HG03442 (cell line): Measurements from ENCODE around the gene INSYN2B.

Experiments
- ATAC-seq: cut with Tn5 transposase; IDR thresholded peaks from one replicate; pipeline ENCODE4 v1.9.1; 2021; ENCODE audit warnings: mild to moderate bottlenecking, moderate library complexity; ENCODE audit not compliant: unreplicated experiment

The INSYN2B gene

DNA sequence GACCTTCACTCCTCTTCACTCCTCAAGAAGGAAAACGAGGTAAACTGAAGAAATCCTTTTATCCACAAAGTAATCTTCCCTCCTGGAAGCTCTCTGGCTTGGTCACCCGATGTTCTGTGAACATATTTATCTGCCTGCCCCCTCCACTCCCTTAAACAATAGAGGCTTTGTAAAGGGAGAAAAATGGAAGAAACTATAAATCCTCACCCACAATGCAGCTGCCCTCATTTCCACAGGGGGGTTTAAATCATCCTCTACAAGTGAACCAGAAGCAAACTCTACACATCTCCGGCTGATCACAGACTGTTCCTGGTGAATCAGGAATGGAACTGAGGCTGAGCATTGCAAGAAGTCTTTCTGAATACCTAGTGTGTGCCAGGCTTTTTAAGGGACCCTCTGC lies 7.2 kb downstream of the INSYN2B start:
- no peak for ATAC-seq

DNA sequence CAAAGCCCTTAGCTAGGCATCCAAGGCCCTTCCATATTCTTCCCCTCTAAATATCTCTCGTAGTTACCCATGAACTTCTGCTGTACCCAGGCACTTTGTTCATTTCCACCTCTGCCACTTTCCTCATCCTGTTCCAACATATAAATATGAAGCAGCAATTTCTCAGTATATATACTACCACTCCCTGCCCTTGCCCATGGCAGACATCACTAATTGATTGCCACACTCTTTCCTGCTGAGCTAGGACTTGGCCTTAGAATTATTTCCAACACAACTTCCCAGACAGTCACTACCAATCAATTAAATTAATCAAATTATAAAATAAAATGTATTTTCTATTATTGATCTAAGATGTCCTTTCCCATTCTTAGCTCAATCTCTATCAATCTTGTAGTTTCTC lies 8.5 kb downstream of the INSYN2B start:
- no peak for ATAC-seq

DNA sequence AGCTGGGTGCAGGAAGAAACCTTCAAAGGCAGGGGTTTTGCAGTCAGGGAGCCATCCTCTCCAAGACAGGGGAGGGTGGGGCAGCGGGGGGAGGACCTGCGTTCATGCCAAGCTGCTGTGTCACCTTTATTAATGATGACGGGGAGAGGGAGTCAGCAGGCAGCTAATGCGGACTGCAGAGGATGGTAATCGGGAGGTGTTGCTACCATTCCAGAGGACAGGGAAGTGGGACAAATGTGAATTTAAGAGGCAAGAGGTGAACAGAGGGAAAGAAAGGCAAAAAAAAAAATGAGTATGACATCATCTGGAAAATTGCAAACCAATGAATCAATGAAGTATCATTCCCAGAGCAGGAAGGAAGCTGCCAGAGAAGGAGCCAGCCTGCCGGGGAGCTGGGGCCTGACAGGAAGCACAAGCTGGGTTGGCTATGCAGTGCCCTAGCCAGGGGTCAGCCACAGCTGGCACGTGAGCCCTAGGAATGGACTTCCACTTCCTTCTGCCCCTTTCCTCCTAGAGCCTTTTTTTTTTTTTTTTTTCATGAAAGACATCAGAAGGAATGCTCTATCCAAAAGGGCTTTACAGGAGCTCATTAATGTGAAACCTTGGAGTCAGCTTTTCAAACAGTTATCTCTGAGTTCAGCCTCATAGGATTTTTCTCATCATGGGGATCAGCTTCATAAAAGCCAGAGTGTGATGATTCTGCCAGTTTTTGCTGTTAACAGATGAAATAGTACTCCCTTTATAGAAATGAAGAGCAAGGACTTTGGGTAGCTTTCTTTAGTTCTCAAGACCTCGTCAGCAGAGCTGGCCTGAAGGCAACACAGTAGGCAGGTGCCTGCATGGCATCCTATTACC lies 9.2 kb downstream of the INSYN2B start:
- no peak for ATAC-seq

DNA sequence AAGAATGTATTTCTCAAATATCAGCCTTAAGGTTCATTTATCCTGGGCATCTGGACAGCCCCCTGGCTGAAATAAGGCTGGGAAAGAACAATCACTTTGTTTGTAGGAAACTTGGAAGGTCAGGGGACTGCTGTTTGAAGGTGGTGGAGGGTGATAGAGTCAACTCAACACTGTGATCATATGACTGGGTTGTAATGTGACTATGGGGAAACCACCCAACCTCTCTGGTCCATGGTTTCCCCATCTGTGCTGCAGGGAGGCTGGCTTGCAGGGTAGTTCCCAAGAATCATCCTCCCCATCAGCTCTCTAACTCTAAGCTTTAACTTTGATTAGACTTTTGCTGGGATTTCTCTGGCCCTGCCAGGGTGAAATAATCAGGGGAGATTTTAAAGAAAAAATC lies 10.0 kb downstream of the INSYN2B start:
- ATAC-seq, result peak; percentile 73

DNA sequence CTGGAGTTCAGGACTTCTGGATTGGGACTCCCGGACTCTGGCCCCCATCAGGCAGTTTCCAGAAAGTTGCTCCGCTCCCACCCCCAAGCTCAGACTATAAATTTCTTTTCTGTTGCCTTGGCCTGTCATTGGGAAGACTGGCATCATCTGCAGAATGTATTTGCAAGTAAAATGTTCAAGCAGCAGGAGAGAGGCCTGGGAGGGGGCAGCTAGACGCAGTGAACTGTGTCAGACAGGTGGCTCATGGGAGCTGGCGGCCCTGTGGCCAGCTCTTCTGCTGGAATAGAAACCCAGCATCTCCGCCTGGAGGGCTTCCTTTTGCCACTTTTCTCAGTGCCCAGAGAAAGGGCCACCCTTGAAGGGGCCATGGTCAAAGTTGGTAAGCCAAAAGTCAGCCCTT lies 16.0 kb downstream of the INSYN2B start:
- ATAC-seq, result no peak

DNA sequence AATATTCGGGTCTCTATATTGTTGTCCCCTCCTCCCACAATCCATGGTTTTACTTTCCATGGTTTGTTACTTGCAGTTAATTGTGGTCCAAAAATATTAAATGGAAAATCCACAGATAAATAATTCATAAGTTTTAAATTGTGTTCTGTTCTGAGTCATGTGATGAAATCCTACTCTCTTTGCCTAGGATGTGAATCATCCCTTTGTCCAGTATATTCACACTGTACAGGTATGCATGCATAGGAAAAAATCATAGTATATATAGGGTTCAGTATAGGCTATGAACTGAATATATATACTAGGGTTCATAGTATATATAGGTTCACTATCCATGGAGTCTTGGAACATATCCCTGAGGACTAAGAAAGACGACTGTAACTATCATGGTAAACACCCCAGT lies 19.6 kb downstream of the INSYN2B start:
- no peak for ATAC-seq

DNA sequence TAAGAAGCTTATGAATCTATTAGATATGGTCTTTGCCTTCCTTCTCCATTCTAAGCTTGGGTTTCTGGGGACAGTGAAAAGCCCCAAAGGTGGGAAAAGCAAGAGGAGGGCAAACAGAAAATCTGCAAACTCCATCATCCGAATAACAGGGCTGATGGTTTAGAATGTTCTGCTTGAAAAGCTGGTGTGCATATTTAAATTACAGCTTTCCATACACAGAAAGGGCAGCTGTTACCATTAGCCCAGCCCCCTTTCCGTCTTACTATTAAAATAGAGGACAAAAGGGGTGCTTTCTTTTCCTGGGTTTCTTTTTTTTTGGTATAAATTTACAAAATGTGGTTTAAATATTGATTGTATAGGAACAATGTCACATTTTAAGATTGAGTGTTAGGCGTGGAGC lies 22.0 kb downstream of the INSYN2B start:
- no peak for ATAC-seq

DNA sequence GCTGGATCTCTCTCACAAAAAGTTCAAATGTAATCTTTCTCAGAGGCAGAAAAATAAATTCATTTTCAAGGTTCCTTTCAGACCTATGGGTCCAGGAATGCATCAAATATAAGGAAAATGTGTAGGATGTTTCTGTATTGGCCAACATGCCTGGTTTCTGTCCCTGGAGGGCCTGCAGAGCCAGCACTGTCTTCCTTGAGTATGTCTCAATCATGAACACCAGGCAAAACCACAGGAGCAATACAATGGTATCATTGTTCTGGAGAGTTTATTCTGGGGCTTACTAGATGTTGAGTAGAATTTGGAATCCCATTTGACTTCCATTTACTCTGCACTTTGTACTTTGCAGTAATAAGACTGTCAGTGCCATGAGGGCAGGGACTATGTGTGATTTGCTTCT lies 23.5 kb downstream of the INSYN2B start:
- ATAC-seq, result no peak

DNA sequence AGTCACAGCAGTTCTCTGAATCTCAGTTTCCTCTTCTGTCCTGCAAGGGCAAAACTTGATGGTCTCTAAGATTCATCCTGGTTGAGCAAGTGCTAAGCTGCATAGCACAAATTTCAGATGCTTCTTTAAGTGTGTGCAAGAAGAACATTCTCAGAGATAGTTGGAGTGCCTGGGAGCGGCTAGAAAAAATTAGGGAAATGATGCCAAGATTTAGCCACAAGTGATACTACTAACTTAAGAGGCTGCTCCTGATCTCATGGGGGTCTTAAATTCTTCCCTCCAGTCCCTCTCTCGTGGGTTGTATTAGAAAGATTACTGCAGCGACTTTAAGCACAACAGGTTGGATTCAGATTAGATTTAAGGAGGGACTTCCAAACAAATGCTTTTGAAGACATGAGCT lies 24.2 kb downstream of the INSYN2B start:
- ATAC-seq, result no peak

DNA sequence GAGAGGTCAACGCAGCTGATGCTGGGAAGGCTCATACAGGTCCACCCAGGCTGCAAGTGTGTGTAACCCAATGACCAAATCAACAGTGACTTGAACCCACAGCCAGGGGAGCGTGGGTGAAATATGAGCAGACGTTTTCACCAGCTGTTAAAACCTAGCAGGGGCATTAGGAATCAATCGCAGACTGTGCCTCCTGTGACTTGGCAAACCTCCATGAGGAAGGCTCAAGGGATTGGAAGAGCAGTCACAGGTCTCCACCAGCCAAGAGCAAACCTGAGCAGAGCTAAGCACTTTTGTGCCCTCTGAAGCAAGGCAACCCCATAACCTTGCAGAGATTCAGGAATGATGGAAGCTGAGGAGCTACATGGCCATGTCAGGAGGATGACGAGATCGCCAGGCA lies 25.5 kb downstream of the INSYN2B start:
- ATAC-seq, result no peak

DNA sequence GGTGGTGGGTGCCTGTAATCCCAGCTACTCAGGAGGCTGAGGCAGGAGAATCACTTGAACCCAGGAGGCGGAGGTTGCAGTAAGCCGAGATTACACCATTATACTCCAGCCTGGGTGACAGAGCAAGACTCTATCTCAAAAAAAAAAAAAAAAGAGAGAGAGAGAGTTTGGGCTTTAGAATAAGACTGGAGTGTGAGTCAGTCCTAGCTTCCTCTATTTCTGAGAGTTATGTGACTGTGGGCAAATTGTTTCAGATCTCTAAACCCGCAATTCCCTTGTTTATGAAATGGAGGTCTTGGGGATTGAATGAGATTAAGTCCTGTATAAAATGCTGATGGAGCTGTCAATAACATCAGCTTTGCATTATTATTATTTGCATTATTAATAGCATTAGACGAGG lies 27.1 kb downstream of the INSYN2B start:
- peak; percentile 66 for ATAC-seq

DNA sequence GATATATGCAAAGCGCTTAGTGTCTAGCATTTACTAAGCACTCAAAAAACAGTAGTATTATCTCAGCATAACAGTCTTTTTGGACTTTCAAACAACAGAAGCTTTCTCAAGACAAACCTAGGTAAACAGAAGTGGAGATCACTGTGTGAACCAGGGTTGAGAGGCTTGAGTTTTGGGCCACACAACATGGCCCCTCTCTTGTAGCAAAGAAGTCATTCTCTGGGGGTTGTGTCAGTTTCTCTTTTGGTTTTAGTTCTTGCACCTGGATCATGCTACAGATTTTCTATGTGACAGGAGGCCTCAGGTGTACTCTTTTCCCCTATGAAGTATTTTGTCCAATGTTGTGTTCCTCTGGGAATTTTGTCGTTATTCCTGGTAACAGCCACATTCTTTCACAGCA lies 30.0 kb downstream of the INSYN2B start:
- ATAC-seq, result no peak

DNA sequence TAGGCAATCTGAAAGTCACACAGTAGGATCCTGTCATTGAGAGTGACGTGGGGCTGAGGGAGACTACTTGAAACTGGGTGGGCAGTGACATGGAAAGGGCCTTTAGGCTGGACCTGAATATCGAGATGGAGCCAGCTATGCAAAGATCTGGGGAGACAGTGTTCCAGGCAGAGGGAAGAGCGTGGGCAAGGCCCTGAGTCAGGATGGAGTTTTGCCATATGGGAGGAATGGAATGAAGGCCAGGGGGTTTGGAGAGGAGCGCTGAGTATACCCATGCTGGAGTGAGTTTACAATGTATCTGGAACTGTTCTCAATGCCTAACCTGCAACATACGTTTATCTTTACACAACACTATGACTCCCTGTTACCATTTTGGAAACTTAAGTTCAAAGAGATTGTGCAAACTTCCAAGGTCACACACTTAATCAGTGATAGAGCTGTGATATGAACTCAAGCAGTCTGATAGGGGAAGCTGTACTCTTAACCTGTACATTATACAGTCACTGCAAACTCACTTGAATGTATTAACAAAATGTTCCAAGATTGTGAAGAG lies 33.5 kb downstream of the INSYN2B start:
- no peak for ATAC-seq

DNA sequence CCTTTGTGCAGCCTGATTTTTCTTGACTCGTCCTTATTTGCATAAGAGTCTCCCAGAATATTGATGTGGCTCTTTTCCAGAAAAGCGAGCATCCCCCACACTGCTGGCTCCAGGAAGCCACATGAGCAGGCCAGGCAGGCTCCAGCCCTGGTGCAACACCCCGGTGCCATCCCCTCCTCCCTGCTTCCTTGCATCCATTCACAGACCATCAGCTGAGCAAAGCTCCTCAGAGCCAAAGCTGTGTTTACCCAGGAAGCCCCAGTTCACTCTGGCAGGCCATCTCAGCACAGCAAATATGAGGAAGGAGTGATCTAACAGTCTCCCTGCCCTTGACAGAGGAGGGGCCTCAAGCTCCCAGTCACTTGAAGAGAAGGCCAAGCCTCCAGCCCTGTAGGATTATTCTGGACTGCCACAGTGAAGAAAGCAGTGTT lies 34.4 kb downstream of the INSYN2B start:
- no peak for ATAC-seq

DNA sequence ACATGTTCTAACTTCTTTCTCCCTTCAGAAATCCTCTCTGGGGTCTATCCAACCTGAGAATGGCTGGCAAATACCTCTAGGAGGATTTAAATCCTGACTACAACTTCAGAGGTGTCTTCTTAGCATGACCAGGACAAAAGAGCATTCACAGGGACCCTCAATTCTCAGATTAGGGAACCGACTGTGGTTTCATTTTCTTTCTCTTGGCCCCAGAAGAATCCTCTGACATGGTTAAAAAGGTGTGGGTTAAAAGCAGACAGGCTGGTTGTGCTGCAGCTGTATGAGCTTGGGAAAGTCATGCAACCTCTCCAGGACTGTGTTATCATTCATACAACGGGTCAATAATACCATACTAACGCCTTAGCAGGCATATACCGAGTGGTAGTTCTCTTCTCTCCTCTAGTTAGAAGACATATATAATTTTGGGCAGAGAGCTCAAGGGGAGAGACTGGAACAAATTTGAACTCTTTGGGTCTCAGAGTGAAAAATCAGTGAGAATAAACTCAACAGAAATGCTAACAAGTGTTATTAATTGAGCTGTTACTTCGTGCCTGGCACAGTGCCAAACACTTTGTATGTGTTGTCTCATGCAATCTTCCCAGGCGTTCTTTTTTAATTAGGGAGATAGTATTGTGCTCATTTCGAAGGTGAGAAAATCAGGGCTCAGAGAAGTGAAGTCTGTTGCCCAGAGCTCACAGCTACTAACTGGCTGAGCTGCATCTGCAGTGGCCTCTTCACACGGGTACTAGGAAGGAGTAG lies 35.2 kb downstream of the INSYN2B start:
- ATAC-seq, result no peak

DNA sequence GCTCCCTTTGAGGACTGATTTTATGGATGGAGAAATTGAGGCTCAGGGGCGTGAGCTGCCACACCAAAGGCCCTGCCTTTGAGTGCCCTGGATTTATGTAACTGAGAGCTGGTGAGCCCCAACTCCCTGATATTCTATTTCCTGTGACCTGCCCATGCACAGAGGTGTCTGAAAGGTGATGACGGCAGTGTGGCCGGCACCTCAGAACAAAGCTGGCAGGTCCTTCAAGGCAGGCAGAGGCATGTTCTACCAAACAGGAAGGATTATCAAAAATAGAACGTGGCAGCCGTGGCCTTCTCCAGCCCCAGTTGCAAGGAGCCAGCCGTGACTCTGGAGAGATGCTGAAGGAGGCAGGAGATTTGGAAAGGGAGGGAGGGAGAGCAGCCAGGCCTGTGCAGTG lies 36.2 kb downstream of the INSYN2B start:
- no peak for ATAC-seq

DNA sequence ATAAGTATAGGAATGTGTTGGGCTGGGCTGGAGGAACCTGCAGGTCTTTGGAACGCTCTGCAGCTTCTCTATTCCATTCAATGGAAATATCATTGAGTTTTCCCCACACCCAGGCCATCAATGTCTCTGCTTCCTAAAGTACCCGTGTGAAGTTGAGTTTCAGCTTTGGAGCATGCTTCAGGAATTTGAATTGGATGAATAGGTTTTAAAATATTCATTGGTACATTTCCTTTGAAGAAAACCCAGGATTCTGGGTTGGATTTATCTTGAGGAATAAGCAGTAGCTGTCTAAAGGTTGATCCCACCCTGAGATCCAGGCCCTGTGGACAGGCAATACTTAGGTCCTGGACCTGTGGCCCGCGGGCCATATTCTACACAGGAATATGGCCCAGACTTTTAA lies 37.3 kb downstream of the INSYN2B start:
- no peak for ATAC-seq

DNA sequence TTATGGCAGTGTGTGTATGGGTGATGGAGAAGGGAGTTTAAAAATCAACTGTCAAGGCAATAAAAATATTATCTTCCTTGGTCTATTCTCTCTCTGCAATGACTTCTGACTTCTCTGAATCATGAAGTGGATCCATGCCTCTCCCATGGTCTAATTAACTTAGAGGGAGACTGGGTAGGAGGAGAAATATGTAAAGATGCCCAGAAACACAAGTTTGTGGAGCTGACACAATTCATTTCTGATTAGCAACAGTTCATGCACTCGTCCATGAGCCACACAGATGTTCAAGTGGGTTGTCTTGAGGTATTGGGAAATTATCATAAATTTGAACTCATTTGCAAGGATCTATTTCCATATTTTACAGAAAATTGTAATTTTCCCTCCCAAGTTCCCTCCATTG lies 38.1 kb downstream of the INSYN2B start:
- ATAC-seq, result no peak

DNA sequence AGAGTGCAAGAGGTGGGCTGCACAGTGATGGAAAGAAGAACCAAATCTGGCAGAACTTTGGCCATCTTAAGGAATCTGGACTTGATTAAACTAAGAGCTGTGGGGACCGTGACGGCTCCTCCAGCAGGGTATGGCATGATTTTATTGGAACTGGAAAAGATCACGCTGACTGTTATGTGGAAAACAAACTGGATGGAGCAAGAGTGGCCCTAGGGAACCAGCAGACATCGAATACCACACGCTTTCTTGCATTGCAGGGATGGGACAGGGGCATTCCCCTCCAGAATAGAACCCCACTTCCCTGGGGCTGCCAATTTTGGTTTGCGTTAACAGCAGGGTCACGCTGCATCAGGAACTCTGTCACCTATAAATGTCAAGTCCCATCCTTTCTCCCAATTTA lies 38.8 kb downstream of the INSYN2B start:
- ATAC-seq, result no peak

DNA sequence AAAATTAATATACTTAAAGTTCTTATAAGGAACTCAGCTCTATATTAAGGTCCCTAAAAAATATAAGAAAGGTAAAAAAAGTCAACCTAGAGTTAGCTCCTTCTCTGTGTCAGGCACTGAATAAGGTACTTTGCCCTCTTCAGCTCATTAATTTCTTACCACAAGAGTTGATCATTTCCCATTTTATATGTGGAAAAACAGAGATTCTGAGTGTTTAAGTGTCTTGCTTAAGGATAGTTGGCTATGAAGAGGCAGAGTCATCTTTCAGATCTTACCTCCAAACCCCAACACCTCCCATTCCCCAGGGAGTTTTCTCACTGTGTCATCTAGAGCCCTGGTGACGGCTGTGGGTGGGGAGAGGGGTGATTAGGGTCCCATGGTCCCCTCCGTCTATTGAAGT lies 40.6 kb downstream of the INSYN2B start:
- no peak for ATAC-seq

DNA sequence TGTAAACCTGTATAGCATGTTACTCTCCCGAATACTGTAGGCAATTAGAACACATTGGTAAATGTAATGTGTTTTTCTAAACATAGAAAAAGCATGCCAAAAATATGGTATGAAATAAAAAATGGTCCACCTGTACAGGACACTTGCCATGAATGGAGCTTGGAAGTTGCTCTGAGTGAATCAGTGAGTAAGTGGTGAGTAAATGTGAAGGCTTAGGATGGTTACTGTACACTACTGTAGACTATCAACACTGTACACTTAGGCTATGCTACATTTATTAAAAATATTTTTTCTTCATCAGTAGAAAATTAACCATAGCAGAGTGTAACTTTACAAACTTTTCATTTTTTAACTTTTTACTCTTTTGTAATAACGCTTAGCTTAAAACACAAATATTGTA lies 41.9 kb downstream of the INSYN2B start:
- no peak for ATAC-seq

DNA sequence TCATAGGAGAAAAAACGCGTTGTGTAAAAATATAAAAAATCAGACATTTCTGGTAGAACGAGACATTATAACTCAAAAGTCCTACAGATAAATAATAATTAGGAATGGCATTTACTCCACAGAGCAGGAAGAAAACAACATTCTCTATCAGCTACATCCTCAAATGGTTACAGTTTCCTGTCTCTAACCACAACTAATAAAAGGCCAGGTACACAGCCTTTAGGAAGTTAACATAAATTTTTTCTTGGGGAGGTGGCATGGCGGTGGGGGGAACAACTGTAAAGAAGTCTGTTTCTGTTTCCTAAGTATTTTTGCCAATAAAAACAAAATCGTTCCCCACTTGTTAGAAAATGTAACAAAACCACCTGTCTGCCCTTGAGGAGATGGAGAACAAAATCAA lies 44.5 kb downstream of the INSYN2B start:
- ATAC-seq, result no peak
